T-cell (primary cell): ENCODE results near the gene EPSTI1. TPM values are rescaled to one million over a fixed set of nuclear protein-coding genes. Genes with fewer than 3 reads are reported as not detected.
"Not testable (repeated sequence)": the region's sequence is repeated elsewhere in the genome, so short reads cannot be mapped to it uniquely, and the experiment has no call there.

Source experiments
- ATAC-seq, 4 experiments: fragments of 200-7000 bp in 3 of 4; fragments of 150-1000 bp in 1 of 4; cut with Tn5 transposase; replicated peaks in 1 of 4; 1 replicate in 3 of 4; 2 replicates in 1 of 4; pipeline ENCODE4 v1.10.0; 2021; ENCODE audit warnings: moderate library complexity in 3 of 4, mild to moderate bottlenecking in 2 of 4, moderate number of reproducible peaks in 1 of 4
- CTCF ChIA-PET, 2 donors: fragments of 300-600 bp; sonication (Branson Sonifier 250); formaldehyde crosslinking; loops; one replicate each; lab custom pipeline; 2022; ENCODE audit warnings: antibody characterized with exemption in 2 of 2; lab: Charles Lee
- POLR2A ChIA-PET, 2 donors: fragments of 300-600 bp; sonication (Branson Sonifier 250); formaldehyde crosslinking; loops; one replicate each; lab custom pipeline; 2022; ENCODE audit warnings: antibody characterized with exemption in 2 of 2; lab: Charles Lee
- DNase-seq, 35 experiments: peaks; one replicate each; pipeline versions ENCODE4 v3.0.0 to v3.0.0-alpha.2; 2013 to 2023
- H3K27ac ChIP-seq: one replicate; pipeline ENCODE4 v1.5.1; 2013; ENCODE audit warnings: low read length
- H3K27me3 ChIP-seq, 2 experiments: replicated peaks in 1 of 2; 1 replicate in 1 of 2; 2 replicates in 1 of 2; pipeline versions ENCODE4 v1.6.1 to v1.7.0; 2013; ENCODE audit warnings: low read length in 1 of 2, mixed read lengths in 1 of 2; ENCODE audit not compliant: control insufficient read depth in 2 of 2, insufficient read depth in 2 of 2; ENCODE audit errors: extremely low read depth in 1 of 2
- H3K36me3 ChIP-seq, 2 donors: 1 replicate in 1 of 2; 2 replicates in 1 of 2; pipeline versions ENCODE4 v1.6.1 to v1.7.0; 2013; ENCODE audit warnings: low read length in 1 of 2; ENCODE audit not compliant: control insufficient read depth in 2 of 2, insufficient read depth in 1 of 2; ENCODE audit errors: extremely low read depth in 1 of 2
- H3K4me1 ChIP-seq, 2 experiments: 1 replicate in 1 of 2; 2 replicates in 1 of 2; pipeline versions ENCODE4 v1.6.1 to v1.7.0; 2013; ENCODE audit warnings: low read length in 2 of 2, mixed read lengths in 1 of 2; ENCODE audit not compliant: insufficient read depth in 2 of 2, control insufficient read depth in 1 of 2; ENCODE audit errors: extremely low read depth in 1 of 2
- H3K4me3 ChIP-seq, 2 donors: 1 replicate in 1 of 2; 2 replicates in 1 of 2; pipeline versions ENCODE4 v1.5.1 to v1.7.0; 2013; ENCODE audit warnings: mild to moderate bottlenecking in 2 of 2, low read length in 1 of 2, moderate library complexity in 1 of 2; ENCODE audit not compliant: control insufficient read depth in 1 of 2; ENCODE audit errors: extremely low read depth in 1 of 2
- H3K9me3 ChIP-seq: 2 replicates; pipeline ENCODE4 v1.7.0; 2013
- H3K27ac Mint-ChIP-seq, 2 donors: one replicate each; pipeline ENCODE4 v1.8.0; 2020 to 2021; ENCODE audit warnings: mild to moderate bottlenecking in 2 of 2, mixed read lengths in 2 of 2
- H3K27me3 Mint-ChIP-seq, 2 donors: one replicate each; pipeline ENCODE4 v1.8.0; 2021 to 2022; ENCODE audit warnings: mixed read lengths in 2 of 2
- H3K36me3 Mint-ChIP-seq: one replicate; pipeline ENCODE4 v1.8.0; 2021; ENCODE audit warnings: mixed read lengths
- H3K4me1 Mint-ChIP-seq, 3 donors: one replicate each; pipeline ENCODE4 v1.8.0; 2020 to 2022; ENCODE audit warnings: mixed read lengths in 3 of 3, mild to moderate bottlenecking in 1 of 3
- H3K4me3 Mint-ChIP-seq, 3 donors: one replicate each; pipeline ENCODE4 v1.8.0; 2020 to 2022; ENCODE audit warnings: mild to moderate bottlenecking in 3 of 3, mixed read lengths in 3 of 3, moderate library complexity in 3 of 3
- H3K9me3 Mint-ChIP-seq, 3 donors: one replicate each; pipeline ENCODE4 v1.8.0; 2020 to 2022; ENCODE audit warnings: mixed read lengths in 3 of 3
- WGBS: methylation state at CpG from one replicate; pipeline ENCODE4 v1.1.5; 2013; ENCODE audit warnings: missing lambda C conversion rate; ENCODE audit not compliant: insufficient coverage; 5-methylcytosine and 5-hydroxymethylcytosine counted together
- total RNA-seq, 35 experiments: library from RNA in 6 of 35; stranded (reverse) in 6 of 35; fragments of 120-200 nt in 1 of 35; gene quantifications; one replicate each; pipeline versions ENCODE4 v1.2.1 to v1.2.4 and lab custom pipeline; 2013 to 2026

Gene EPSTI1
- total RNA-seq, 5 donors from 2014 or later (not counting 1 experiment from before 2014, with no cell fraction given), result 15.3 to 29.9 (median 28.5) TPM

DNA sequence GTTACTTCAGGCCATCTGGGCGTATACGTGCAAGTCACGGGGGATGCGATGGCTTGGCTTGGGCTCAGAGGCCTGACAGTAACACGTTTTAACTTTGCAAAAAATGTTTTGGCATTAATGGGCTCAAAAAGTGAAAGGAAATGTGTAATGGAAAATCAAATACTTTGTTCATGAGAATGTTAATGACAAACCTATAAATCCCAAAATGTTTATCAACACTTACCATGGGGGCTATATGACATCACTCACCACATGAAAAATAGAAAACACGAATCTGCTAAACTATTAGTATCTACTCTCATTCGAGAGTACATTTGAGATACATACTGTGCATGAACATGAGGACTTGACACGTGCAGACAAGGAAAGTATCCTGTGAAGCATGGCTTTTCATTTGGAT, 119.0 kb downstream of the EPSTI1 start:
- Mint-ChIP-seq H3K27me3 (peaks cover 0 to 2% of the 10 kb centered on the region in 2 donors), H3K4me3 (no peak overlapping the region), H3K36me3 (no peaks in the 10 kb centered on the region), H3K27ac (no peak overlapping the region), H3K9me3 (no peaks in the 10 kb centered on the region), H3K4me1 (peaks cover 0 to 8% (median 0%) of the 10 kb centered on the region in 3 donors)
- CTCF ChIA-PET, result no interaction called here
- POLR2A ChIA-PET, result no interaction called here
- H3K27me3 ChIP-seq, result no peaks in the 10 kb centered on the region
- no peaks in the 10 kb centered on the region for H3K9me3 ChIP-seq
- H3K27ac ChIP-seq, result no peak overlapping the region
- DNase-seq, result no peak
- no peak overlapping the region for H3K4me3 ChIP-seq
- WGBS, result 80% methylated on average over 6 of the region's 8 CpGs
- no peaks in the 10 kb centered on the region for H3K36me3 ChIP-seq
- H3K4me1 ChIP-seq, result no peaks in the 10 kb centered on the region
- no peak for ATAC-seq

DNA sequence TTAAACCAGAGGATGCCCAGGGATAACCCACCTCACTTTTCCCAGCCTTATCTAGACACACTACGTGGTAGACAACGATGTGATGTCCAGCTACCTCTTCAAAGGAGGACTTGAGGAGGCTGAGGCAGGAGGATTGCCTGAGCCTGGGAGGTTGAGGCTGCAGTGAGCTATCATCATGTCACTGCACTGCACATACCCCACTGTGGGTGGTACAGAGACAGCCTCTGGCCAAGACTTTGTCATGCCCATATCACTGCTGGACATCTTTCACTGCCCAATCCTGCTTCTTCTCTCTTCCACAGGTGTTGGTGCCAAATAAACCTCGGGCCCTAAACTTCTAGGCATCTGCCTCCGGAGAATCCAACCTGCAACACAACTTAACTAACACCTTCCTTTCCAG, 124.8 kb downstream of the EPSTI1 start:
- Histone ChIP-seq H3K27ac (no peak overlapping the region), H3K36me3 (no peaks in the 10 kb centered on the region), H3K4me1 (no peaks in the 10 kb centered on the region), H3K27me3 (no peaks in the 10 kb centered on the region), H3K9me3 (no peaks in the 10 kb centered on the region), H3K4me3 (no peak overlapping the region)
- ATAC-seq (no peak), DNase-seq (no peak)
- 69% methylated on average over 3 of the region's 4 CpGs for WGBS
- no peaks in the 10 kb centered on the region for H3K4me1 Mint-ChIP-seq
- H3K4me3 Mint-ChIP-seq, result no peak overlapping the region
- peaks cover 4 to 10% of the 10 kb centered on the region in 2 donors for H3K27me3 Mint-ChIP-seq
- ChIA-PET POLR2A (interaction anchor here in 1 of 2 donors (0.7 kb wide), 1 partner anchor 175 kb away, joined by 11 read pairs; no protein-coding TSS in a partner anchor), CTCF (interaction anchor here in 1 of 2 donors (0.6 to 0.7 kb wide), 2 partner anchors 373 to 940 kb away, joined by 5 to 9 read pairs; no protein-coding TSS in a partner anchor)
- H3K27ac Mint-ChIP-seq, result no peak overlapping the region
- H3K9me3 Mint-ChIP-seq, result no peaks in the 10 kb centered on the region
- no peaks in the 10 kb centered on the region for H3K36me3 Mint-ChIP-seq

DNA sequence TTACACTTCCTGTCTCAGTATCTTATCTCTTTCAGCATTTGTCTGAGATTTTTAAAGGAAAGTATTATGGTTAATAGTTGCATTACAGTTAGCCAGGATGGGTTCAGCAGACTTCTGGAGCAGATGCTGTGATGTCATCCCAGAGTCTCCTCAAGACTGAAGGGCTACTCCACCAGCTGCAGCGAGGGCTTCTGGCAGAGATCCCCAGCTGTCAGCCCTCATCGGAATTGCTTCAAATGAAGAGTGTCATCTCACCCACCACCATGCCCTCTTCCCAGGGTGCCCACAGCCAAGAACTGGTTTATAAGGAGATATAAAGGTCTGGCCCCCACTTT, 126.3 kb downstream of the EPSTI1 start:
- no peaks in the 10 kb centered on the region for H3K4me1 Mint-ChIP-seq
- Histone ChIP-seq H3K27me3 (no peaks in the 10 kb centered on the region), H3K9me3 (no peaks in the 10 kb centered on the region), H3K4me1 (no peaks in the 10 kb centered on the region), H3K36me3 (no peaks in the 10 kb centered on the region), H3K4me3 (no peak overlapping the region), H3K27ac (no peak overlapping the region)
- H3K27ac Mint-ChIP-seq, result no peak overlapping the region
- ChIA-PET CTCF (no interaction called here), POLR2A (interaction anchor here in 1 of 2 donors (0.6 kb wide), 1 partner anchor 59 kb away, joined by 4 read pairs; no protein-coding TSS in a partner anchor)
- H3K9me3 Mint-ChIP-seq, result no peaks in the 10 kb centered on the region
- H3K27me3 Mint-ChIP-seq, result peaks cover 8% of the 10 kb centered on the region in 2 donors
- WGBS, result no CpG with 5 or more reads among the region's 2 CpGs
- DNase-seq (no peak), ATAC-seq (no peak)
- H3K36me3 Mint-ChIP-seq, result no peaks in the 10 kb centered on the region
- H3K4me3 Mint-ChIP-seq, result no peak overlapping the region

DNA sequence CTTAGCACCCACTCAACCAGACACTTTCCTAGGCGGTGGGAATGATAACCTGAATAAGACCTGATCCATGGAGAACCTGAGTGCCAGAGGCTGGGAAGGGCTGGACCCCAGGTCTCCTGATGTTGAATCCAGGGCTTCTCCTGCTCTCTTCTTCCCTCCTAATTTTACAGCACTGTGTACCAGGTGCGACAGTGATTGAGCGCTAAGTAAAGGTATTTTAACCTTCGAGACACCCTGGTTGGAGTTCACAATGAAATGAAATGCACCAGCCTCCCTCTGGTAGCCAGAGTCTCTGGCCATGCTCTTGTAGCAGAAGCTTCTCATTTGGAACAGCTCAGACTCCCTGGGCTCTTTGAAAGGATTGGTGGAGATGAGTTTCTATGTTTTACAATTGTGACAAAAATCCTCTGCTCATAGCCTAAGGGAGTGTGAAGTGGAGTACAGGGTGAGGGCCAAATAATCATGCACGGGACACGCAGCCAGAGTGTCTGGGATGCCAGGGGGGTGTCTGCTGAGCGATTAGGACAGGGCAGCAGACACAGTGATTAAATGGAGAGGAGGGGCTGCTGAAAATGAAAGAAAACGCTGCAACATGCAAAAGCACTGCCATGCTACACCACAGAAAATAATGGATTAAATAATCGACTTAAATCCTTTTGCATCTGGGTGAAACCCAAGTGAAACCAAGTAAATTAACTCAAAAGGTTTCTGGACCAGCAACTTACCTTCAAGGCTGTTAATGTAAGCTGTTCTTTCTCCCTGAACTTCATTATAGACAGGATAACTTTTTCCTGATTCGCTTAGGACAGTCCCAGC, 126.9 kb downstream of the EPSTI1 start:
- H3K27me3 ChIP-seq, result no peaks in the 10 kb centered on the region
- 80% methylated on average over 4 of the region's 10 CpGs for WGBS
- DNase-seq, result no peak
- H3K36me3 ChIP-seq, result no peaks in the 10 kb centered on the region
- ChIA-PET POLR2A (no interaction called here), CTCF (no interaction called here)
- no peaks in the 10 kb centered on the region for H3K9me3 ChIP-seq
- no peak for ATAC-seq
- no peaks in the 10 kb centered on the region for H3K4me1 Mint-ChIP-seq
- peaks cover 8% of the 10 kb centered on the region in 2 donors for H3K27me3 Mint-ChIP-seq
- H3K4me3 ChIP-seq, result no peak overlapping the region
- no peaks in the 10 kb centered on the region for H3K9me3 Mint-ChIP-seq
- H3K4me3 Mint-ChIP-seq, result no peak overlapping the region
- no peaks in the 10 kb centered on the region for H3K36me3 Mint-ChIP-seq
- no peaks in the 10 kb centered on the region for H3K4me1 ChIP-seq
- no peak overlapping the region for H3K27ac Mint-ChIP-seq
- H3K27ac ChIP-seq, result no peak overlapping the region

DNA sequence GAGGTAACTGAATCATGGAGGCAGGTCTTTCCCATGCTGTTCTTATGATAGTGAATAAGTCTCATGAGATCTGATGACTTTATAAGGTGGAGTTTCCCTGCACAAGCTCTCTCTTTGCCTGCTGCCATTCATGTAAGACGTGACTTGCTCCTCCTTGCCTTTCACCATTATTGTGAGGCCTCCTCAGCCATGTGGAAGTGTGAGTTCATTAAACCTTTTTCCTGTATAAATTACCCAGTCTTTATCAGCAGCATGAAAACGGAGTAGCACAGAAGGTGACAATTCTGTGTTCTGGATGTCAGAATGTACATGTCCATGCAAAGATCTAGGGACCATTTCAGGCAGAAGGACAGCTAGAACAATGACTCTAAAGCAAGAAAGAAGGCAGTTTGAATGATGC, 129.7 kb downstream of the EPSTI1 start:
- H3K27ac Mint-ChIP-seq, DNase-seq, ATAC-seq, H3K4me1 Mint-ChIP-seq, POLR2A ChIA-PET, H3K36me3 Mint-ChIP-seq, H3K4me3 Mint-ChIP-seq, H3K9me3 Mint-ChIP-seq, H3K4me3 ChIP-seq, H3K27me3 ChIP-seq, H3K9me3 ChIP-seq, CTCF ChIA-PET, H3K27ac ChIP-seq, H3K4me1 ChIP-seq, H3K36me3 ChIP-seq: not testable (repeated sequence)
- H3K27me3 Mint-ChIP-seq, result peaks cover 8 to 11% of the 10 kb centered on the region in 2 donors
- no CpG with 5 or more reads among the region's 2 CpGs for WGBS

DNA sequence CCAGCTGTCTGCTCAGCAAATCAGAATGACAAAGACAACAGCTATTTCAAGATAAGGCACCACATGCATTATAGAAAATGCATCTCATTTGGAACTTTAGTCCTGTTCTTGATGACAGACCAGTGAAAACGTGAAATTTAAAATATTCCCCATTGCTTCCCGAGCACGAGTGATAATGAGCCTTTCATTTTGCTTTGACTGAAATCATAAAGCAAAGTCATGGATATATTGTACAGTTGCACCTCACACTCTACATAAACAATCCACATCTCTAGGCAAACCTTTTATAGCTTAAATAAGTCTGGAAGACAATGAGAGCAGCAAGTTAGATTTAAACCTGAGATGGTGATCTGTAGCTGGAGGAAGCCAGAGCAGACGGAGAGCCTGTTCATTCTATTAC, 131.6 kb downstream of the EPSTI1 start:
- Histone ChIP-seq H3K27ac (no peak overlapping the region), H3K4me1 (no peaks in the 10 kb centered on the region), H3K4me3 (no peak overlapping the region), H3K36me3 (no peaks in the 10 kb centered on the region), H3K9me3 (no peaks in the 10 kb centered on the region), H3K27me3 (no peaks in the 10 kb centered on the region)
- Mint-ChIP-seq H3K36me3 (no peaks in the 10 kb centered on the region), H3K27me3 (peaks cover 8 to 11% of the 10 kb centered on the region in 2 donors), H3K27ac (no peak overlapping the region), H3K4me3 (no peak overlapping the region), H3K4me1 (no peaks in the 10 kb centered on the region), H3K9me3 (no peaks in the 10 kb centered on the region)
- 93% methylated on average over 3 of the region's 4 CpGs for WGBS
- DNase-seq (no peak), ATAC-seq (no peak)
- POLR2A ChIA-PET, result no interaction called here
- CTCF ChIA-PET, result no interaction called here
